HEK293 (cell line): ENCODE measurements around the gene TGFBRAP1.

ENCODE experiments used
- BCL11A ChIP-seq: fragments of 450-650 bp; formaldehyde crosslinking; IDR thresholded peaks from 2 replicates; pipeline ENCODE4 v1.5.1; 2016; ENCODE audit warnings: low read depth, missing biosample characterization, missing genetic modification characterization
- CTCF ChIP-seq: fragments of 450-650 bp; formaldehyde crosslinking; IDR thresholded peaks from 2 replicates; pipeline ENCODE4 v1.5.1; 2016; ENCODE audit warnings: missing biosample characterization, missing genetic modification characterization
- KLF9 ChIP-seq: fragments of 450-650 bp; formaldehyde crosslinking; IDR thresholded peaks from 2 replicates; pipeline ENCODE4 v1.5.1; 2016; ENCODE audit warnings: missing biosample characterization, missing genetic modification characterization, low read depth
- PBX3 ChIP-seq: sonication (generic); formaldehyde crosslinking; IDR thresholded peaks from 2 replicates; pipeline ENCODE4 v1.8.1; 2022; ENCODE audit warnings: mild to moderate bottlenecking, moderate library complexity, missing genetic modification reagents
- TCF7L2 ChIP-seq: IDR thresholded peaks from 2 replicates; pipeline ENCODE4 v1.6.1; 2011; ENCODE audit warnings: low read depth, mild to moderate bottlenecking, inconsistent platforms, low read length, moderate library complexity, borderline replicate concordance
- ZNF121 ChIP-seq: fragments of 450-650 bp; formaldehyde crosslinking; IDR thresholded peaks from 2 replicates; pipeline ENCODE4 v1.5.1; 2016; ENCODE audit warnings: missing biosample characterization, missing genetic modification characterization
- ZNF37A ChIP-seq: fragments of 450-650 bp; IDR thresholded peaks from 2 replicates; pipeline ENCODE4 v1.5.1; 2018; ENCODE audit warnings: missing biosample characterization, missing genetic modification characterization
- ZNF521 ChIP-seq: fragments of 450-650 bp; formaldehyde crosslinking; IDR thresholded peaks from 2 replicates; pipeline ENCODE4 v1.5.1; 2017; ENCODE audit warnings: missing biosample characterization, mild to moderate bottlenecking, missing genetic modification characterization

GRCh38 chr2:105271393-105272045, 58.0 kb downstream of the TGFBRAP1 start:
- no peak for TF ChIP-seq PBX3 (CRISPR knock-in tag)
- no peak for TF ChIP-seq KLF9 (tag by site-specific recombination)
- TF ChIP-seq ZNF121 (tag by site-specific recombination): no peak
- TF ChIP-seq ZNF37A: no peak
- no peak for TF ChIP-seq ZNF521 (tag by site-specific recombination)
- TF ChIP-seq TCF7L2: no peak
- TF ChIP-seq BCL11A (tag by site-specific recombination): no peak
- no peak for TF ChIP-seq CTCF (tag by site-specific recombination)
